Endothelial cell of umbilical vein (primary cell): ENCODE data around the gene CCDC91. TPM values are rescaled to one million over a fixed set of nuclear protein-coding genes. Genes with fewer than 3 reads are reported as not detected.

ENCODE experiments used
- BruUV-seq: library from RNA; stranded (reverse); fragments of 400-500 nt; replicated peaks from 2 replicates; lab custom pipeline; 2021; lab: Mats Ljungman, UMichigan
- CTCF ChIA-PET: fragments of 300-600, 350-600 bp; sonication (Branson Sonifier 250); formaldehyde crosslinking; loops from one replicate; lab custom pipeline; 2021; ENCODE audit warnings: antibody characterized with exemption, inconsistent platforms; lab: Charles Lee
- POLR2A ChIA-PET: fragments of 300-600, 350-600 bp; sonication (Branson Sonifier 250); formaldehyde crosslinking; loops from one replicate; lab custom pipeline; 2021; ENCODE audit warnings: antibody characterized with exemption, inconsistent platforms; lab: Charles Lee
- DNase-seq: peaks from one replicate; pipeline ENCODE4 v3.0.0-alpha.2; 2011; ENCODE audit warnings: low read depth, low spot score
- FAIRE-seq: peaks from 2 replicates; lab custom pipeline; 2011; peaks lifted over from hg19 to GRCh38; lab: Jason Lieb, UNC
- H2AFZ ChIP-seq: 2 replicates; pipeline ENCODE4 v1.6.0; 2012; ENCODE audit warnings: low read depth, low read length, control low read depth, inconsistent platforms
- H3K27ac ChIP-seq: 2 replicates; pipeline ENCODE4 v1.5.1; 2011; ENCODE audit warnings: low read depth, mild to moderate bottlenecking, control low read depth, low read length, moderate library complexity; ENCODE audit not compliant: insufficient read depth
- H3K27me3 ChIP-seq, 2 experiments: 2 replicates each; pipeline versions ENCODE4 v1.6.0 to v1.6.1; 2011; ENCODE audit warnings: low read length in 2 of 2, mixed read lengths in 1 of 2; ENCODE audit not compliant: control insufficient read depth in 2 of 2, insufficient read depth in 2 of 2
- H3K36me3 ChIP-seq, 2 experiments: 2 replicates in 1 of 2; 3 replicates in 1 of 2; pipeline ENCODE4 v1.5.1; 2011; ENCODE audit warnings: low read length in 2 of 2, mild to moderate bottlenecking in 1 of 2, moderate library complexity in 1 of 2; ENCODE audit not compliant: control insufficient read depth in 2 of 2, insufficient read depth in 2 of 2; ENCODE audit errors: extremely low read depth in 1 of 2
- H3K4me1 ChIP-seq: 3 replicates; pipeline ENCODE4 v1.5.1; 2011; ENCODE audit warnings: mild to moderate bottlenecking, low read length; ENCODE audit not compliant: control insufficient read depth, insufficient read depth; ENCODE audit errors: extremely low read depth
- H3K4me2 ChIP-seq: 2 replicates; pipeline ENCODE4 v1.6.1; 2011; ENCODE audit warnings: low read length, control low read depth, mixed read lengths; ENCODE audit not compliant: insufficient read depth
- H3K4me3 ChIP-seq, 3 experiments: fragments of 200-600 bp in 1 of 3; sonication (generic), shearing (Covaris generic) in 1 of 3; replicated peaks in 1 of 3; 2 replicates each; pipeline ENCODE4 v1.5.1; 2011 to 2016; ENCODE audit warnings: control low read depth in 3 of 3, low read length in 3 of 3, mild to moderate bottlenecking in 2 of 3, inconsistent platforms in 1 of 3, low read depth in 1 of 3, moderate library complexity in 1 of 3; ENCODE audit not compliant: insufficient read depth in 1 of 3
- H3K79me2 ChIP-seq: 2 replicates; pipeline ENCODE4 v1.6.0; 2012; ENCODE audit warnings: low read length, inconsistent platforms; ENCODE audit not compliant: control insufficient read depth, insufficient read depth
- H3K9ac ChIP-seq: replicated peaks from 2 replicates; pipeline ENCODE3; 2011; ENCODE audit warnings: low read length, control low read depth; ENCODE audit not compliant: insufficient read depth; ENCODE audit errors: extremely low read depth
- H3K9me1 ChIP-seq: replicated peaks from 3 replicates; pipeline ENCODE4 v1.6.0; 2011; ENCODE audit warnings: mild to moderate bottlenecking, low read length; ENCODE audit not compliant: control insufficient read depth, insufficient read depth; ENCODE audit errors: extremely low read depth
- H3K9me3 ChIP-seq: replicated peaks from 2 replicates; pipeline ENCODE4 v1.5.1; 2012; ENCODE audit warnings: low read length, inconsistent platforms; ENCODE audit not compliant: control insufficient read depth, insufficient read depth
- H4K20me1 ChIP-seq: replicated peaks from 2 replicates; pipeline ENCODE3; 2011; ENCODE audit warnings: mild to moderate bottlenecking, low read length; ENCODE audit not compliant: control insufficient read depth, insufficient read depth; ENCODE audit errors: extremely low read depth
- CTCF ChIP-seq, 2 donors: IDR thresholded peaks; 1 replicate in 1 of 2; 2 replicates in 1 of 2; pipeline ENCODE4 v1.5.1; 2011; ENCODE audit warnings: low read length in 2 of 2, mild to moderate bottlenecking in 2 of 2, moderate library complexity in 2 of 2, control low read depth in 1 of 2, inconsistent platforms in 1 of 2, low read depth in 1 of 2; ENCODE audit not compliant: insufficient read depth in 1 of 2; ENCODE audit errors: extremely low read depth in 1 of 2
- EZH2 ChIP-seq: IDR thresholded peaks from 2 replicates; pipeline ENCODE4 v1.6.1; 2012; ENCODE audit warnings: borderline replicate concordance, low read depth, mild to moderate bottlenecking, moderate library complexity, low read length, inconsistent platforms; ENCODE audit not compliant: severe bottlenecking
- FOS ChIP-seq: IDR thresholded peaks from 2 replicates; pipeline ENCODE4 v1.6.1; 2011; ENCODE audit warnings: mild to moderate bottlenecking, low read length, moderate library complexity, borderline replicate concordance; ENCODE audit not compliant: insufficient read depth
- GATA2 ChIP-seq: IDR thresholded peaks from 2 replicates; pipeline ENCODE4 v1.7.0; 2011; ENCODE audit warnings: low read depth, mild to moderate bottlenecking, moderate library complexity, mixed read lengths, low read length; ENCODE audit not compliant: insufficient read length, insufficient read depth
- JUN ChIP-seq: IDR thresholded peaks from 2 replicates; pipeline ENCODE4 v1.6.1; 2011; ENCODE audit warnings: borderline replicate concordance, low read depth; ENCODE audit not compliant: insufficient read length, insufficient read depth
- MAX ChIP-seq: IDR thresholded peaks from 2 replicates; pipeline ENCODE4 v1.6.1; 2011; ENCODE audit not compliant: insufficient read depth, insufficient read length
- MYC ChIP-seq: IDR thresholded peaks from one replicate; pipeline ENCODE4 v1.6.1; 2011; ENCODE audit warnings: mild to moderate bottlenecking, low read depth, low read length
- POLR2A ChIP-seq: IDR thresholded peaks from 2 replicates; pipeline ENCODE4 v1.6.1; 2012; ENCODE audit warnings: low read depth, mild to moderate bottlenecking, control low read depth, low read length
- POLR2AphosphoS5 ChIP-seq: IDR thresholded peaks from 2 replicates; pipeline ENCODE4 v1.6.1; 2012; ENCODE audit warnings: low read depth, mild to moderate bottlenecking, control low read depth, low read length, moderate library complexity; ENCODE audit not compliant: insufficient read depth
- dilution Hi-C: fragments of 300-500 bp; cut with MboI; formaldehyde crosslinking; loops from one replicate; pipeline ENCODE4 v1.15.0; 2019; ENCODE audit warnings: low sequenced_read_pairs; ENCODE audit not compliant: extremely low pct_ligation_motif_present
- intact Hi-C: fragments of 100-400 bp; cut with micrococcal nuclease; formaldehyde crosslinking; loops from one replicate; pipeline ENCODE4 v1.10.0; 2022
- polyA plus RNA-seq, 4 experiments: library from polyadenylated mRNA; depleted of rRNA in 3 of 4; stranded (reverse) in 3 of 4; unstranded in 1 of 4; fragments of >200 nt; gene quantifications; 2 replicates each; pipeline versions ENCODE4 v1.2.1 to v1.2.3, GENCODE V29; 2011 to 2012; ENCODE audit warnings: missing spikeins in 1 of 4
- total RNA-seq: library from RNA; stranded (reverse); gene quantifications from 2 replicates; pipeline ENCODE4 v1.2.3, GENCODE V29; 2021

The CCDC91 gene
- total and polyA plus RNA-seq, 2 donors (not counting 3 experiments of a cell fraction or from before 2014, with no cell fraction given) = 3.8 to 10.5 TPM

- H3K4me2 ChIP-seq = no peak overlapping the region
- no peaks in the 10 kb centered on the region for H3K36me3 ChIP-seq
- no peak for DNase-seq
- dilution Hi-C loops (no loop called here), intact Hi-C loops (no loop called here)
- H3K9me1 ChIP-seq = no peaks in the 10 kb centered on the region
- H2AFZ ChIP-seq = no peak overlapping the region
- no peaks in the 10 kb centered on the region for H4K20me1 ChIP-seq
- no peaks in the 10 kb centered on the region for H3K9me3 ChIP-seq
- POLR2A ChIA-PET = no interaction called here
- no peaks in the 10 kb centered on the region for H3K27me3 ChIP-seq
- BruUV-seq = no TSS peak
- no peak for TF ChIP-seq POLR2A
- TF ChIP-seq MAX = no peak
- no peak for TF ChIP-seq MYC
- TF ChIP-seq CTCF (IDR thresholded peaks at IDR 0.05; ENCODE audit: extremely low read depth in 1 of 2, insufficient read depth in 1 of 2, low read depth in 1 of 2, low read length in 2 of 2) = no peak
- no peak for TF ChIP-seq FOS
- TF ChIP-seq POLR2AphosphoS5 = no peak
- no peak for TF ChIP-seq JUN
- TF ChIP-seq EZH2 = no peak
- TF ChIP-seq GATA2 = no peak
- CTCF ChIA-PET = no interaction called here
- H3K4me1 ChIP-seq = no peaks in the 10 kb centered on the region
- FAIRE-seq = no peak
- no peak overlapping the region for H3K4me3 ChIP-seq
- no peak overlapping the region for H3K9ac ChIP-seq
- H3K79me2 ChIP-seq = no peaks in the 10 kb centered on the region
- H3K27ac ChIP-seq = no peak overlapping the region
These were observed 293.9 kb downstream of the CCDC91 start for GRCh38 chr12:28484156-28484555.
